GM21717 (cell line): Measurements from ENCODE around the gene PPARG.
"Not testable (repeated sequence)": the region's sequence is repeated elsewhere in the genome, so short reads cannot be mapped to it uniquely, and the experiment has no call there.

Experiments used
- ATAC-seq: cut with Tn5 transposase; IDR thresholded peaks from one replicate; pipeline ENCODE4 v1.9.1; 2021; ENCODE audit warnings: mild to moderate bottlenecking, moderate library complexity; ENCODE audit not compliant: unreplicated experiment

Gene PPARG

DNA sequence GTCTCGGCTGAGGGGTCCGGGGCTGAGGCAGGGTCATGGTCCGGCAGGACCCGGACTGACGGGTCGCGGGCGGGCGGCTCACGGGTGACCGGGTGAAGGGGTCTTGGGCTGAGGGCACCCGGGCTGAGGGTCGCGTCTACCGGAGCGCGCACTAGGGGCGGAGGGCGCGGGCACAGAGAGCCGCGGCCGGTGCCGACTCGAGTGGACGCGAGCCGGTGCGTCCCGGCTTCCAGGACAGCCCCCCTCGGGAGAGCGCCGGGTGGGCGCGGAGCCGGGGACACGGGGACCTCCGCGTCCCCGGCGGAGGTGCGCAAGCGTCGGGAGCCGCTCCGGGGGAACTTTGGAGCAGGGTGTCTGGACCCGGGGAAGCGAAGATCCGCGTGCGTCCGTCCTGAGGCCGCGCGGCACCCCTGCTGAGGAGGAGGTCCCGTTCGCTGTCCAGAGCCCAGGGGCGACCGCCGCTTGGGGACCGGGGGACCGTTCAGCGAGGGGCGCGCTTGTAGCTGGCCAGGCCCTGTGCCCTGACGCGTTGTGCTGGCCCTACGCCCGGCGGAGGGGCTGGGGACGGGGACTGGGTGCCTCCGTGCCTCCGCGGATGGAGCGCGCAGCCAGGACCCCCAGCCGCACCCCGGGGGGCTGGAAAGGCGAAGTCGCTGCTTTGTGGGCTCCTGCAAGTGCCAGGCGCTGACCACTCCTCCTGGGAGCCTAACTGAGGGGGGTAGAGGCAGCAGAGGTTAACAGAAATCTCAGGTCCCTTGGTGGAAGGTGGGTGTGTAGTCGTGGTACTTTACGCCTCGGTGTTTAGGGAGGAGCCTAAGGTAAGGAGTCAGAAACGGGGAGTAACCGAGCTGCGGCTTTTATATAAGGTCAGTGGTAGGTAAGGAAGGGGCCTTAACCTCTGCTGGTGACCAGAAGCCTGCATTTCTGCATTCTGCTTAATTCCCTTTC is at the start of gene PPARG:
TSS of gene PPARG (plus strand) at position 889 of the 948 bp plus-strand sequence. CDS start 90,642 bp downstream, outside the sequence.
- ATAC-seq, result no peak

DNA sequence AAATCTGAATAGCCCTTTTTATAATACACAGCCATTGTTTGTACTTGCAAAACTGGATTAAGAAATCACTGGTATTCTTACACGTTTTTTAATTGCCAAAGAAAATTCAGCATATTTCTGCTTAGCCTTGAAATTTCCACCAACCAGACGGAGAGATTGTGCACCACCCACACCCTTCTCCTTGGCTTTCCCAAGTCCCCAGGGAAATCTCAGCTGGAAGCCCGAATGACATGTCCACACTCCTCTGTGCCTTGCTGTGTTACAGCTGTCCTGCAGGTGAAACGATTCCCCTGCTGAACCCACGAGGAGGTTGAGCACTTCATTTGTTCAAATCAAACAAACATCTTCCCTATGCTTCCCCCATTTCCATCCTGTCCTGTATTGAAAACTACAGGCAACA is 49.6 kb upstream of the PPARG start:
- no peak for ATAC-seq

DNA sequence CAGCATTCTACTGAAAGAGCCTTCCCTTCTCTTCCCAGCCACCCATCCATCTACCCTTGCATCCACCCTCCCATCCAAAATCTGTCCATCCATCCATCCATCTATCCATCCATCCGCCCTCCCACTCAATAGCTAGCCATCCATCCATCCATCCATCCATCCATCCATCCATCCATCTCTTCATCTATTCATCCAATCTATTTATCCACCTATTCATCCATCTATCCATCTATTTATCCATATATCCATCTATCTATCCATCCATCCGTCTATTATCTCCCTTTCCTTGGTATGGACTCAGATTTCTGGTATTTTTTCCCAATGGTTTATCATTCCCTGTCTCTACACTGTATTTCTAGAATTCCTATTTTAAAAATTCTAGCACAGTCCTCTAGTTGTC is 46.1 kb upstream of the PPARG start:
- no peak for ATAC-seq

DNA sequence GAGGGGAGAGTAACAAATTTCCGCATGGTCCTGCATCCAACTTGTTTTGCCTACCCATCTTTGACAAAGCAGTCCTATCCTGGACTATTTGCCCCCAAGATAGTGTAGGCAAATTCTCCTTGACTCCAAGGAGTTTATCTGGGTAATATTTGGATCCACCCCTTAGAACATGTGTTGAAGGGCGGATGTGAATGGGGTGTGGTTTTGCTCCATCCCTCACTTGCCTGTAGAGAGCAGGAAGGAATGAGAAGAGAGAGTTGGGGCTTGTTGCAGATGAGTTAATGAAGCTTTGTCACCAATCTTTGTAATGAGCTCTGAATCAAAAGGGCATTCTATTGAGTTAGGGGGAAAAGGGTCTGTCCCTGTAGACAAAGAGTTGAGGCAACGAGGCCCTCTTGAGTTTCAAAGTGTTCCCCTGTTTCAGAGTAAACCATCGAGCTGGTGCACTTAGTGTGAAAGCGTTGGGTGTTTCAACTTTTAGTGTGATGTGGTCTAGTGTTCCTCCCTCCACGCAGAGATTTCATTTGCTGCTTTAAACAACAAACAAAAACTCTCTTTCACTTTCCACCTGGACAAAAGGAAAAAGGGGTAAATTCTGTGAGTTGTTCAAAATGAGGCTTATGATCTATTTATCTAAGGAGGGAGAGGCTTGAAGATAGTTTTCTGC is 42.2 kb upstream of the PPARG start:
- no peak for ATAC-seq

DNA sequence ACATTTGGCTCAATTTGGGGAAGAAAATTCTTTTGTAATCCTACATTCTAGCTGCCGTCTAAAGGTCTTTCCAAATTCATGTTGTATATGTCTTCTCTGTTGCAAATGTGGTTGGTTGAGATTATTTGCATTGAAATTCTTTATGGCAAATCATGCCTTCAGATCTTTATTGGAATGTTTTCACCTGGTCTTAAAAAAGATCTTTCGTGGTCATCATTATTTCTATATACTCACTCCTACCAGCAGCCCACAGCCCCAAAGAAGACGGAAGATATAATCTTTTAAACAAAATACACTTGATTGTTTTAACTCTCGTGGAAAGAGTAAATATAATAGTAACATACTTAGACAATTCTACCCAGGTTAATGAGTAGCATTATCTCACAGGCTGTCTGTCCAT is 41.5 kb upstream of the PPARG start:
- no peak for ATAC-seq

DNA sequence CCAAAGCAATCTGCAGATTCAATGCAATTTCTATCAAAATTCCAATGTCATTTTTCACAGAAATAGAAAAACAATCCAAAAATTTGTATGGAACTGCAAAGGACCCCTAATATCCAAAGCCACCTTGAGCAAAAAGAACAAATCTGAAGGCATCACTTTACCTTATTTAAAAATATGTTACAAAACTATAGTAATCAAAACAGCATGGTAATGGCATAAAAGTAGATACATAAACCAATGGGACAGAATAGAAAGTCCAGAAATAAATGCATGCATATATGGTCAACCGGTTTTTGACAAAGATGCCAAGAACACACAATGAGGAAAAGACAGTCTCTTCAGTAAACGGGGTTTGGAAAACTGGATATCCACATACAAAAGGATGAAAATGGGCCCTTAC is 39.4 kb upstream of the PPARG start:
- ATAC-seq, result no peak

DNA sequence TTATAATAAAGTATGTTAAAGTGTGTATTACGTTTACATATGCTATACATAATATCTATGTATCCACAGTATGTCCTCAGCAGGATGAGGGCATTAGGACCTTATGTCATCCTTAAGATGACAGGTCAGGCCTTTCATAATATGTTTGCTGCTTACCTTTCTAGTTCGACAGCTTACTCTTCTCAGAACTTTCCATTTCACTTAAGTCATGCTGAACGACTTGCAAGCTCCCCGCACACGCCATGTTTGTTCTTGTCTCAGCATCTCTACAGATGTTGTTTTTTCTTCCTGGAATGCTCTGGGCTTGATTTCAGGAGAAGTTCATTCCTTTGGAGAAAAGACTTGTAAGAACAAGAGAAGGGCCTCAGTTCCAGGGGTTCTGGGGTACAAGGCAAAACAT is 36.0 kb upstream of the PPARG start:
- ATAC-seq, result no peak

DNA sequence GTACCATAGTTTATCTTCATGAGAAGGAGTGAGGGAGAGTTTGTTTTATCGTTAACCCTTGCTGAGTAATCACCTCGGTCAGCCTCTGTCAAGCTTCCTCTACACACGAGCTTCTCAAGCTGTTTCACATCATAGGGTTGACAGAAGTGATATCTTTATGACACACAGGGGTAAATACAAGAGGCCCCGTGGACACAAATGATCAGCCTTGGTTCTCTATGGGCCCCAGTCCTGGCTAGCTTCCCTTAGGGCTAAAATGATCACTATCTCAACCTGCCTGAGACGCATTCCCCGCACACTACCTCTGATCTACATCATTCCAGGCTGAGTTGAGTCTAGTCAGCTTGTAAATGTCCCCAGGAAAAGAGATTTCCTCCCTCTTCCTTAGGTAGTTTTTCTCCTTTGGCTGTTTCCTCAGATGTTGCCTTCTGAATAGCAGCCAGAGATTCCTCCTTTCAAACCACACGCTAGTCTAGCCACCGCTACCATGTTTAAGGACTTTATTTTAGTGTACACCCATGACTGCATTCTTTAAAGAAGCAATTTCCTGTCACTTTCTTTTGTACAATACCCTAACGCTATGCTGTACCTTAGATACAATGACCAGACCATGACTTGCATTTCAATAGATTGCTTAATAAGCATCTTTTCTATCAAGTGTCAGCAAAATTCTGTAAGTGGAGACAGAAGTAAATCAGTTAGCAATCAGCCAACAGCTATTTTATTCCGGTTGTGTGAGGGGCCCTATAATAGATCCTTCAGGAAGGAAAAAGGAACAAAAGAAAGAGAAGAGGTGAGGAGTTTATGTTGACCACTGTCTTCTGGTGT is 35.1 kb upstream of the PPARG start:
- no peak for ATAC-seq

DNA sequence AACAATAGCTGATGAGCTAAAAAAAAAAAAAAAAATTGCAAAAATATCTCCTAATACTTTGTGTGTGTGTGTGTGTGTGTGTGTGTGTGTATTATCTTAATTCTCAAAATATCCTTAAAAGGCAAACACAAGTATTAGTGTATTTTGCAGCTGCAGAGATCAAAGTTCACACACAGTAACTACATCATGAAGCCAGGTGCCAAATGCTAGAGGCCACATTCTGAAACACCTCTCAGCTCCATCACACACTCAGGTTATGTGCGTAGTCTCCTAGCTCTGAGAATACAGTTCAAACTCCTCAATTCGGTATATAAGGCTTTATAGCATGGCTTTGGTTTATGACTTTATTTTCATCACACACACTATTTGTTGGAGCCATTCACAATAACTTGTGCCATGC is 33.5 kb upstream of the PPARG start:
- no peak for ATAC-seq

DNA sequence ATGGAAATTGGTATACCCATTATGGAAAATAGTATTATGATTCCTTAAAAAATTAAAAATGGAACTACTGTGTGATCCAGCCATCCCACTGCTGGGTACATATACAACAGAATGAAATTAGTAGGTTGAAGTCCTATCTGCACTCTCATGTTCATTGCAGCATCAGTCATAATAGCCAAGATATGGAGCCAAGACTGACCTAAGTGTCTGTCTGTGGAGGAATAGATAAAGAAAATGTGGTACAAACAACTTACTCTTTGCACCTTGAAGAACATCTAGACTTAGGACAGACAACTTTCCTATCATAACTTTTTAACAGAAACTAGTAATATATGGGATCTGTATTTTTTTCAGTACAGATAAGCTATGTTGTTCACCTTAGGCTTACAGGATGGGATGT is 30.0 kb upstream of the PPARG start:
- ATAC-seq, result no peak

DNA sequence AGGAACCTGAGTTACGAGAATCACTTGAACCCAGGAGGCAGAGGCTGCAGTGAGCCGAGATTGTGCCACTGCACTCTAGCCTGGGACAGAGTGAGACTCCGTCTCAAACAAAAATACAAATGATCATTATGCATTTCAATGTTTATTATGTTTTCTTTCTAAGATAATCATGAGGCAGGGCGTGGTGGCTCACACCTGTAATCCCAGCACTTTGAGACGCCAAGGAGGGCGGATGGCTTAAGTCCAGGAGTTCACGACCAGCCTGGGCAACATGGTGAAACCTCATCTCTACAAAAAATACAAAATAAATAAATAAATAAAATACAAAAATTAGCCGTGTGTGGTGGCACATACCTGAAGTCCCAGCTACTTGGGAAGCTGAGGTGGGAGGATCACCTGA is 26.7 kb upstream of the PPARG start:
- ATAC-seq, result not testable (repeated sequence)

DNA sequence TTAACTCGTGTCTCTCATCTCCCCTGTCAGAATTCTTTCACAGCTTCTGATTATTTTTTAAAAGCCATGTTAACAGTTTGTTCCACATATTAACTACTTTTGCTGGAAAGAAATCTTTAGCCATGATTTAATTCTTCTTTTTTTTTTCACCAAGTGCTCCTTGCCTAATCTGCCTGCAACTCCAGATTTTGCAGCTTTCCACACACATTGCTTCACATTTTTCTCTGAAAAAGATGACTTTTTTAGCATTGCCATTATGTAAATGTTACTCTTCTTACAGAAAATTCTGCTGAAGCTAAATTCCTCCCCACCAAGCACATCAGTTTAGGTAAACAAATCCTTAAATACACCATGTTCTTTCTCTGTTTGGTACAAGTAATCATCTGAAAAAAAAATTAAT is 23.4 kb upstream of the PPARG start:
- no peak for ATAC-seq

DNA sequence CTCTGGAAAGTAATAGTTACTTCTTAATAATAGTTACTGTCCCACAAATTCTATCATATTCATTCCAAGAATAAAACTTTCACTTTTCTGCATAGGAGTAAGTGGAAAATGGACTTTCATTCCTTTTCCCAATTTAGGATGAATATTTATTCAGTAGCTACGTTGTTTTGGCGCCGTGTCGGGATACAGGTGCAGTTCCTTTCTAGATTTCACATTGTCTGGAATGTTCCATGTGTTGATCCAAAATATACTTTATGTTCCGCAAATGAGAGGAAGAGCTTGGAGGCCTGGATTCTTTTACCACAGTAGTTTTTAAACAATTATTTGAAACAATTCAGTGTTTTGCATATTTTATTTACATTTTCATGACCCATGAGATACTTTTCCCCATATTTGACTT is 22.8 kb upstream of the PPARG start:
- no peak for ATAC-seq

DNA sequence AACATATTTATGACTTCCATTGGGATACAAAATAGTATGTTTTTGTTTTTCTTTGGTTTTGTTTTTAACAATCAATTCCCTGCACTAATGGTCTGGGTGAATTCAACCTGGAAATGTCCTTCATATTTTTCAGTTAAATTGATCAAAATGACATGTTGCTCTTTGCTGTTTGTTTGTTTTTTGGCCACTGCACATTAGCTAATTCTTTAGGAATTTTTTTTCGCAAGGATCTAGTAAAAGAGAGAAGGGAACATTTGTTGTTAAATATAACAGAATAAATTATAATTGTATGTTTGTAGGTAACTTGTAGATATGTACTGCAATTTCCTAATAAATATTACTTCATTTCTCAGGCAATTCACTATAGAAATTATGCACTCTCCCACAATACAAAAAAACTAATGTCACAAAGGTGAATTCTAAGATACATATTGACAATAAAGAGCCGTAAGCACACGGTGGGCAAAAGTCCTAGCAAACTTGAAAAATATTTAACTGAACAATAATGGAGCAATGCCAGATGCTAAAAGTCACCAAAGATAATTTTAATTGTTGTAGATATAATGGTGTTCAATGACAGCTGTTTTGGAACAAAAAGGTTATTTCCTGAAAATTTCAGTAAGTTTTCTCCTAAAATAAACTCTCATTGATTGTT is 21.4 kb upstream of the PPARG start:
- no peak for ATAC-seq

DNA sequence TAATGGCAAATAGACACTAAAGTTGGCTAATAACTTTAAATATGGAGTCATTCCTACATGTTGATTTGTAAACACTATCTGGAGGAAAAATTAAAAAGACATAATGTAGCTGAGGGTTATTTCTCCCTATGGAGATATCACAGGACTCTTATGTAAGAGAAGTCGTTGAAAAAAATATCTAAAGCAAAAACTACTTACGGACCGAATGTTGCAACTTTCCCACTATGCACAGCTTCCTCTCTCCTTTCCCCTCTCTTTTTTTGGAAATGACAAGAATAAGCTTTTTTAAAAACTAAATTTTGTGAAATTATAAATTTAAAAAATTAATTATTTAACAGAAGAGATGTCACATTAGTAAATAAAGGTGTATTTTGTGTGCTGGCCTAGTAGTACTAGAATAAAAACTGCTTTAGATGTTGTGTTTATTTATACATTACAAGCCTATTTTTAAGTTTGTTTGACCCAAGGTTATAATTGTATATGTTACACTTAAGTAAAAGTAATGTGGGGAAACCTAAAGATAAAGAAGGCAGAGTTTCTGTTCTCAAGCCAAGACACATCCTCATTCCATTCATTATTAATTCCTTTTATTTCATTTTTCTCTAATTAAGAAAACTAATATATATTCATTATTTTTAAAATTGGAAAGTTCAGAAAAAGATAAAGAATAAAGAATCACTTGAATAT is 20.7 kb upstream of the PPARG start:
- ATAC-seq, result no peak

DNA sequence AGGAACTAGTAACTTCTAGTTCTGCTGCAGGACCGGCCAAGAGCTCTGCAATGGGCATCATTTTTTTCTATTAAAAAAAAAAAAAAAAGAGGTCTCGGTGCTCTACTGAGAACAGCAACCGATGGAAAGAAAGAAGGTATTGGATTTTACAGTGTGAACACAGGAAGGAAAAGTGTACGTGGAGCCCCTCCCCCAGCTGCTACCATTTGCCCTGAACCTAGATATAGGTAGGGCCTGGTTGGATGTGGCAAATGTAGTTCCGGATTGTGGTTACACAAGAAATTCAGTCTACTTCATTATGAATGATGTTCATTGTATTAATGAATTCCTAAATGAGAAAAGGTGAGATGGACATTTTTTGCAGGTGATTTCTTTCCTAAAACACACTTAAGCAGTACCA is 17.9 kb upstream of the PPARG start:
- ATAC-seq, result no peak

DNA sequence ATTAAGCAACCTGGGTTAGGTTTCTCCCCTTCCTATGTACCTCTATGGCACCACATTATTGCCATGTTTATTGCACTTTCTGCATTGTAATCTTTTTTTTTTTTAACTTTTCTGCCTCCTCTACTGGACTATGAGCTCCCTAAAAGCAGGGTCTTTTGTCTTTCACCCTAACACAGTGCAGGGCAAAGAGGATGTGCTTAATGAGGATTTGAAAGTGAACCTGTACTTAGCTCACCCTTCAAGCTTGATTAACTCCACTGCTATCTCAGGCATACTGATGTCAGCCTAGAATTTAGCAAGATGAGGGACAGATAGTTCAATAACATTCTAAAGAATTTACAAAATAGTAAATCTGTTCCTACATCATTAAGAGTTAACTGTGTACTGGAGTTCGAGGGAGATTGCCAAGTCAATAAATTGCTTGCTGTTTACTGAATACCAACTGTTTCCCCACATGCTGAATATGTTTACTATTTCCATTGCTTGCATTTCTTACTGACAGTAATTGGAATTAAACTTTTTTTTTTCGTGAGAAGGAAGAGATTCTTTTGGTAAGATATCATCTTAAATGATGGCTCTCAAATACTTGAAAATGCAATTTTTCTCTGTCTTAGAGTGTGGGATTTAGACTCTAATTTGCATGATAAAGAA is 15.7 kb upstream of the PPARG start:
- peak; percentile 98 for ATAC-seq

DNA sequence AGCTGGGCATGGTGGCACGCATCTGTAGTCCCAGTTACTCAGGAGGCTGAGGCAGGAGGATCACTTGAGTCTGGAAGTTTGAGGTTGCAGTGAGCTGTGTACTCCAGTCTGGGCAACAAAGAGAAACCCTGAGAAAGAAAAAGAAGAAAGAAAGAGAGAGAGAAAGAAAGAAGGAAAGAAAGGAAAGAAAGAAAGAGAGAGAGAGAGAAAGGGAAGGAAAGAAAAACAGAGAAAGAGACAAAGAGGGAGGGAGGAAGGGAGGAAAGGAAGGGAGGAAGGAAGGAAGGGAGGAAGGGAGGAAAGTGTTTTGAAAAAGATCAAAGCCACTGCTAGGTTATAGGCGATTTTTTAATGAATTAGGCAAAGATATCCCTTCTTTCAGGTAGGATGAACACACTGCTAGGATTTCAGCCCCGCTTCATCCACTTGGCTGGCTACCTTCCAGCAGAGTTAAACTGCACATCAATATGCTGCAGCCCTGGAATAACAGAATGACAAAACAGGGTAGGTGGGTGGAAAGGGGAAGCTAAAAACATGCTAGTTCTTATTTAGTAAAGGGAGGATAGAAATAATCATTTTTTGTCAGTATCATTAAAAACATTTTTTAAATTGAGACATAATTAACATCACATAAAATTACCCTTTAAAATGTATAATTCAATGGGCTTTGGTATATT is 12.8 kb upstream of the PPARG start:
- ATAC-seq, result no peak

DNA sequence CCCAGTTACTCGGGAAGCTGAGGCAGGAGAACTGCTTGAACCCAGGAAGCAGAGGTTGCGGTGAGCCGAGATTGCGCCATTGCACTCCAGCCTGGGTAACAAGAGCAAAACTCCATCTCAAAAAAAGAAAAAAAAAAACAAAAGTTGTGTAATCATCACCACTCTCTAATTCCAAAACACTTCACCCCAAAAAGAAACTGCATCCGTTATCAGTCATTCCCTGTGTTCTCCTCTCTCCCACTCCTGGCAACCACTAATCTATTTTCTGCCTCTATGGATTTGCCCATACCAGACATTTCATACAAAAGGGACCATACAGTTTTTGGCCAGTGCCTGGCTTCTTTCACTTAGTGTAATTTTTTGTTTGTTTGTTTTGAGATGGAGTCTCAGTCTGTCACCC is 12.0 kb upstream of the PPARG start:
- not testable (repeated sequence) for ATAC-seq
